ENCODE measurements around the gene SLC28A2. TPM values are rescaled to one million over a fixed set of nuclear protein-coding genes. Genes with fewer than 3 reads are reported as not detected.

The SLC28A2 gene, protein sequence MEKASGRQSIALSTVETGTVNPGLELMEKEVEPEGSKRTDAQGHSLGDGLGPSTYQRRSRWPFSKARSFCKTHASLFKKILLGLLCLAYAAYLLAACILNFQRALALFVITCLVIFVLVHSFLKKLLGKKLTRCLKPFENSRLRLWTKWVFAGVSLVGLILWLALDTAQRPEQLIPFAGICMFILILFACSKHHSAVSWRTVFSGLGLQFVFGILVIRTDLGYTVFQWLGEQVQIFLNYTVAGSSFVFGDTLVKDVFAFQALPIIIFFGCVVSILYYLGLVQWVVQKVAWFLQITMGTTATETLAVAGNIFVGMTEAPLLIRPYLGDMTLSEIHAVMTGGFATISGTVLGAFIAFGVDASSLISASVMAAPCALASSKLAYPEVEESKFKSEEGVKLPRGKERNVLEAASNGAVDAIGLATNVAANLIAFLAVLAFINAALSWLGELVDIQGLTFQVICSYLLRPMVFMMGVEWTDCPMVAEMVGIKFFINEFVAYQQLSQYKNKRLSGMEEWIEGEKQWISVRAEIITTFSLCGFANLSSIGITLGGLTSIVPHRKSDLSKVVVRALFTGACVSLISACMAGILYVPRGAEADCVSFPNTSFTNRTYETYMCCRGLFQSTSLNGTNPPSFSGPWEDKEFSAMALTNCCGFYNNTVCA
- total RNA-seq: not detected

DNA sequence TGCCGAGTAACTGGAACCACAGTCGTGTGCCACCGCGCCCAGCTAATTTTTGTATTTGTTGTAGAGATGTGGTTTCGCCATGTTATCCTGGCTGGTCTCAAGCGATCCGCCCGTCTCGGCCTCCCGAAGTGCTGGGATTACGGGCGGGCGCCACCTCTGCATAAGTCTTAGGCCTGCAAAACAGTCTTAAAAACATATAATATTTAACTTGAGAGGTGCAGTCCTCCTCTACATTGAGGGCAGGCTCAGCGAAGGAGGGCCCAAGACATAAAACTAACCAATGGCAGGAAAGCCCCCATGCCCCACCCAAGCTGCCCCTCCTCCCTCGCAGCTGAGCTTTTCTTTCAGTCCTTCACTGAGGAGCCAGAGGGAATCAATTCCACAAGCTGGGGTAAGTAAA lies at the start of gene SLC28A2:
SLC28A2 (plus strand) TSS at position 347 of the 400 bp plus-strand sequence. CDS start 982 bp downstream, outside the sequence.

Other genes with a start within 250 kb of the SLC28A2 start
- gene SORD, start 229.0 kb upstream of the SLC28A2 start, total RNA-seq: 9.7 TPM
- gene DUOX2, start 138.1 kb upstream of the SLC28A2 start, total RNA-seq: under 0.01 TPM
- gene DUOXA2, start 137.9 kb upstream of the SLC28A2 start, total RNA-seq: not detected
- not detected for gene DUOXA1, start 122.4 kb upstream of the SLC28A2 start, total RNA-seq
- under 0.01 TPM for gene DUOX1, start 122.2 kb upstream of the SLC28A2 start, total RNA-seq
- 32.5 TPM for gene SHF, start 64.3 kb upstream of the SLC28A2 start, total RNA-seq
- gene GATM, start 126.3 kb downstream of the SLC28A2 start, total RNA-seq: 146 TPM

Data from diencephalon (tissue), 1 donor.